Duodenal mucosa (tissue), 2 donors: ENCODE data around the gene CCDC30.

ENCODE experiments used
- H3K27ac ChIP-seq: one replicate; pipeline ENCODE4 v1.7.0; 2013; ENCODE audit warnings: low read depth, low read length
- H3K27me3 ChIP-seq, 2 donors: one replicate each; pipeline ENCODE4 v1.7.0; 2013; ENCODE audit warnings: low read length in 2 of 2, control low read depth in 1 of 2; ENCODE audit not compliant: insufficient read depth in 2 of 2, control insufficient read depth in 1 of 2
- H3K36me3 ChIP-seq, 2 donors: one replicate each; pipeline ENCODE4 v1.7.0; 2013; ENCODE audit warnings: low read length in 2 of 2, control low read depth in 1 of 2; ENCODE audit not compliant: insufficient read depth in 2 of 2, control insufficient read depth in 1 of 2
- H3K4me1 ChIP-seq, 2 donors: one replicate each; pipeline ENCODE4 v1.7.0; 2013; ENCODE audit warnings: low read length in 2 of 2, control low read depth in 1 of 2; ENCODE audit not compliant: insufficient read depth in 2 of 2, control insufficient read depth in 1 of 2
- H3K4me3 ChIP-seq, 2 donors: one replicate each; pipeline ENCODE4 v1.7.0; 2013; ENCODE audit warnings: low read length in 2 of 2, low read depth in 1 of 2
- H3K9ac ChIP-seq, 2 donors: one replicate each; pipeline ENCODE4 v1.7.0; 2013; ENCODE audit warnings: low read length in 2 of 2, low read depth in 1 of 2
- H3K9me3 ChIP-seq, 2 donors: one replicate each; pipeline ENCODE4 v1.7.0; 2013; ENCODE audit warnings: low read length in 2 of 2, control low read depth in 1 of 2; ENCODE audit not compliant: control insufficient read depth in 1 of 2

CCDC30 gene

GRCh38 chr1:42698081-42698813, 235.2 kb downstream of the CCDC30 start:
- H3K27ac ChIP-seq, result no peak overlapping the region
- no peaks in the 10 kb centered on the region for H3K9me3 ChIP-seq
- no peaks in the 10 kb centered on the region for H3K27me3 ChIP-seq
- no peak overlapping the region for H3K9ac ChIP-seq
- H3K4me3 ChIP-seq, result no peak overlapping the region
- peaks cover 13 to 18% of the 10 kb centered on the region in 2 donors for H3K4me1 ChIP-seq
- peaks cover 43 to 81% of the 10 kb centered on the region in 2 donors for H3K36me3 ChIP-seq

- H3K4me3 ChIP-seq, result no peak overlapping the region
- no peak overlapping the region for H3K9ac ChIP-seq
- H3K27me3 ChIP-seq, result no peaks in the 10 kb centered on the region
- no peak overlapping the region for H3K27ac ChIP-seq
- no peaks in the 10 kb centered on the region for H3K9me3 ChIP-seq
- peaks cover 0 to under 1% of the 10 kb centered on the region in 2 donors for H3K4me1 ChIP-seq
- peaks cover 55 to 97% of the 10 kb centered on the region in 2 donors for H3K36me3 ChIP-seq
These were observed 236.9 kb downstream of the CCDC30 start for GRCh38 chr1:42700006-42700405.

- H3K4me1 ChIP-seq, result no peaks in the 10 kb centered on the region
- H3K4me3 ChIP-seq, result no peak overlapping the region
- H3K27me3 ChIP-seq, result no peaks in the 10 kb centered on the region
- no peak overlapping the region for H3K9ac ChIP-seq
- H3K9me3 ChIP-seq, result no peaks in the 10 kb centered on the region
- H3K27ac ChIP-seq, result no peak overlapping the region
- peaks cover 32 to 76% of the 10 kb centered on the region in 2 donors for H3K36me3 ChIP-seq
These were observed 240.9 kb downstream of the CCDC30 start for GRCh38 chr1:42703888-42704464.
